GM18858 (cell line): ENCODE data around the gene ZNF556.
"Not testable (repeated sequence)": the region's sequence is repeated elsewhere in the genome, so short reads cannot be mapped to it uniquely, and the experiment has no call there.

Source experiments
- ATAC-seq: cut with Tn5 transposase; IDR thresholded peaks from one replicate; pipeline ENCODE4 v1.9.1; 2021; ENCODE audit not compliant: unreplicated experiment

The ZNF556 gene

GRCh38 chr19:2903326-2903725, 36.2 kb downstream of the ZNF556 start:
- ATAC-seq = not testable (repeated sequence)

- no peak for ATAC-seq
Observed at GRCh38 chr19:2905918-2906519, 38.9 kb downstream of the ZNF556 start.

GRCh38 chr19:2906631-2907195, 39.6 kb downstream of the ZNF556 start:
- no peak for ATAC-seq

- ATAC-seq = no peak
Observed at GRCh38 chr19:2912306-2912705, 45.2 kb downstream of the ZNF556 start.

GRCh38 chr19:2917275-2918184, 50.4 kb downstream of the ZNF556 start:
- ATAC-seq = no peak

GRCh38 chr19:2922987-2923386, 55.9 kb downstream of the ZNF556 start:
- ATAC-seq = no peak

GRCh38 chr19:2923510-2923909, 56.4 kb downstream of the ZNF556 start:
- ATAC-seq = no peak

- ATAC-seq = no peak
Observed at GRCh38 chr19:2926341-2927031, 59.4 kb downstream of the ZNF556 start.

- ATAC-seq = no peak
Observed at GRCh38 chr19:2927032-2927430, 59.9 kb downstream of the ZNF556 start.
